ENCODE measurements around the gene SRSF1. TPM values are rescaled to one million over a fixed set of nuclear protein-coding genes. Genes with fewer than 3 reads are reported as not detected.

SRSF1 gene
- total RNA-seq, 1 donor from 2014 or later: 92.4 TPM

GRCh38 chr17:57953705-57954396, 53.2 kb downstream of the SRSF1 start:
- DNase-seq: peak; percentile 13
- H3K4me3 ChIP-seq: peak overlapping the region; percentile 95
- no peaks in the 10 kb centered on the region for H3K36me3 ChIP-seq
- no peaks in the 10 kb centered on the region for H3K27me3 ChIP-seq (ENCODE audit: low read depth)
- peaks cover 74% of the 10 kb centered on the region for H3K4me1 ChIP-seq
- H3K9me3 ChIP-seq (replicated peaks): no peaks in the 10 kb centered on the region
- intact Hi-C loops (cut with micrococcal nuclease): no loop called here
- no peak for TF ChIP-seq CTCF (IDR thresholded peaks at IDR 0.05; ENCODE audit: borderline replicate concordance)
- H3K27ac ChIP-seq (replicated peaks): peak overlapping the region; percentile 100

Other genes starting within 250 kb of the SRSF1 start
- 89.4 TPM for gene MRPS23, start 157.2 kb downstream of the SRSF1 start, total RNA-seq
- 43.2 TPM for gene CUEDC1, start 51.8 kb downstream of the SRSF1 start, total RNA-seq
- gene VEZF1, start 19.0 kb downstream of the SRSF1 start, total RNA-seq: 77.2 TPM
- 93.5 TPM for gene DYNLL2, start 76.2 kb upstream of the SRSF1 start, total RNA-seq
- not detected for gene OR4D1, start 141.1 kb upstream of the SRSF1 start, total RNA-seq
- not detected for gene OR4D2, start 159.7 kb upstream of the SRSF1 start, total RNA-seq
- gene EPX, start 185.5 kb upstream of the SRSF1 start, total RNA-seq: not detected
- gene MKS1, start 212.0 kb upstream of the SRSF1 start, total RNA-seq: 10.8 TPM
- gene LPO, start 231.3 kb upstream of the SRSF1 start, total RNA-seq: not detected

Data from left ventricle myocardium inferior (tissue), 1 donor.